Neural progenitor cell (in vitro differentiated cells): ENCODE measurements around the gene TMX1.

Source experiments
- EZH2 ChIP-seq: fragments of 200-600 bp; sonication (generic); IDR thresholded peaks from 2 replicates; pipeline ENCODE4 v1.6.1; 2017; ENCODE audit warnings: antibody characterized with exemption, mild to moderate bottlenecking, moderate library complexity
- EZH2phosphoT487 ChIP-seq: fragments of 200-600 bp; sonication (generic); IDR thresholded peaks from 2 replicates; pipeline ENCODE4 v1.6.1; 2017; ENCODE audit warnings: antibody characterized with exemption
- TF ChIP-seq, protein P1 (sequence below): fragments of 200-600 bp; sonication (generic); IDR thresholded peaks from 2 replicates; pipeline ENCODE4 v1.5.1; 2017; ENCODE audit warnings: antibody characterized with exemption, mild to moderate bottlenecking

DNA sequence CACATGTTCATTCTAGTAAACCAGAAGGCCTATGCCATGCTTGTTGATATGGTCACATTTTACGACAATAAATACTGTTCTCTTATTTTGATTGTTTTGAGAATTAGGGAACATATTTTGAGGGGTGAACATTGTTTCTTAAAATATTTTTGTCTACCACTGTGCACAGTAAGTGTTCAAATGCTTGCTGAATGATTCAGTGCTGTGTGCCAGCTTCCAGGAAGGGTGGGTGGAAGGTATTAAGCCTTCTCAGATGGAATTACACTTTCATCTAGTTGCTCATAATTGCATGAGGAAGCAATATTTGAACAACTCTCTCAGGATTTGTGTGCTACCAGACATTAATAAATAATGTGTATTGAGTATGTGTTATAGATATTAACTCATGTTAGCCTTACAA lies 15.5 kb upstream of the TMX1 start:
- TF ChIP-seq EZH2 (no peak), EZH2phosphoT487 (no peak)
- TF ChIP-seq, protein P1, sequence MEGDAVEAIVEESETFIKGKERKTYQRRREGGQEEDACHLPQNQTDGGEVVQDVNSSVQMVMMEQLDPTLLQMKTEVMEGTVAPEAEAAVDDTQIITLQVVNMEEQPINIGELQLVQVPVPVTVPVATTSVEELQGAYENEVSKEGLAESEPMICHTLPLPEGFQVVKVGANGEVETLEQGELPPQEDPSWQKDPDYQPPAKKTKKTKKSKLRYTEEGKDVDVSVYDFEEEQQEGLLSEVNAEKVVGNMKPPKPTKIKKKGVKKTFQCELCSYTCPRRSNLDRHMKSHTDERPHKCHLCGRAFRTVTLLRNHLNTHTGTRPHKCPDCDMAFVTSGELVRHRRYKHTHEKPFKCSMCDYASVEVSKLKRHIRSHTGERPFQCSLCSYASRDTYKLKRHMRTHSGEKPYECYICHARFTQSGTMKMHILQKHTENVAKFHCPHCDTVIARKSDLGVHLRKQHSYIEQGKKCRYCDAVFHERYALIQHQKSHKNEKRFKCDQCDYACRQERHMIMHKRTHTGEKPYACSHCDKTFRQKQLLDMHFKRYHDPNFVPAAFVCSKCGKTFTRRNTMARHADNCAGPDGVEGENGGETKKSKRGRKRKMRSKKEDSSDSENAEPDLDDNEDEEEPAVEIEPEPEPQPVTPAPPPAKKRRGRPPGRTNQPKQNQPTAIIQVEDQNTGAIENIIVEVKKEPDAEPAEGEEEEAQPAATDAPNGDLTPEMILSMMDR, result no peak
